Subcutaneous abdominal adipose tissue (tissue), 5 donors: ENCODE data around the gene BMP15.

Source experiments
- H3K27ac ChIP-seq: one replicate; pipeline ENCODE4 v1.7.0; 2013; ENCODE audit warnings: low read depth, mild to moderate bottlenecking, inconsistent platforms, low read length, moderate library complexity
- H3K27me3 ChIP-seq, 5 donors: one replicate each; pipeline ENCODE4 v1.7.0; 2013; ENCODE audit warnings: low read length in 5 of 5, inconsistent platforms in 1 of 5; ENCODE audit not compliant: control insufficient read depth in 5 of 5, insufficient read depth in 4 of 5
- H3K36me3 ChIP-seq, 5 donors: one replicate each; pipeline ENCODE4 v1.7.0; 2013; ENCODE audit warnings: low read length in 5 of 5; ENCODE audit not compliant: control insufficient read depth in 5 of 5, insufficient read depth in 5 of 5
- H3K4me1 ChIP-seq, 5 donors: one replicate each; pipeline ENCODE4 v1.7.0; 2013; ENCODE audit warnings: low read length in 5 of 5, mild to moderate bottlenecking in 3 of 5, moderate library complexity in 1 of 5; ENCODE audit not compliant: control insufficient read depth in 5 of 5, insufficient read depth in 5 of 5
- H3K4me3 ChIP-seq, 5 donors: one replicate each; pipeline ENCODE4 v1.7.0; 2013; ENCODE audit warnings: low read length in 5 of 5, low read depth in 1 of 5
- H3K9ac ChIP-seq, 5 donors: one replicate each; pipeline ENCODE4 v1.7.0; 2013; ENCODE audit warnings: low read length in 5 of 5, mild to moderate bottlenecking in 4 of 5, moderate library complexity in 3 of 5
- H3K9me3 ChIP-seq, 5 donors: one replicate each; pipeline ENCODE4 v1.7.0; 2013; ENCODE audit warnings: low read length in 5 of 5; ENCODE audit not compliant: control insufficient read depth in 5 of 5
- donor health status: healthy.
- donor health status: healthy.
- donor health status: healthy.
- donor health status: healthy.
- donor health status: healthy.

The BMP15 gene

DNA sequence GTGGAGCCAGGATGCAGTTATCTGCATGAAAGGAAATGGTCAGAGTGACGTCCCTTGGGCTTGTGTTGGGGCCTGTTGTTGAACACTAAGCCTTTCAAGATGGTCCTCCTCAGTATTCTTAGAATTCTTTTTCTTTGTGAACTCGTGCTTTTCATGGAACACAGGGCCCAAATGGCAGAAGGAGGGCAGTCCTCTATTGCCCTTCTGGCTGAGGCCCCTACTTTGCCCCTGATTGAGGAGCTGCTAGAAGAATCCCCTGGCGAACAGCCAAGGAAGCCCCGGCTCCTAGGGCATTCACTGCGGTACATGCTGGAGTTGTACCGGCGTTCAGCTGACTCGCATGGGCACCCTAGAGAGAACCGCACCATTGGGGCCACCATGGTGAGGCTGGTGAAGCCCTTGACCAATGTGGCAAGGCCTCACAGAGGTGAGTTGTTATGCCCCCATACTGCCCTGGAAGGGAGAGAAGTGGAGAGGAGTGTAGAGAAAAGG lies at the start of gene BMP15:
BMP15 (plus strand) TSS at position 51 of the 492 bp plus-strand sequence; CDS start at position 100, 49 bp downstream.
- no peak within 1 kb of the TSS for H3K27ac ChIP-seq
- no peaks in the 10 kb centered on the region for H3K36me3 ChIP-seq
- peaks cover 2 to 17% (median 4%) of the 10 kb centered on the region in 5 donors for H3K27me3 ChIP-seq

DNA sequence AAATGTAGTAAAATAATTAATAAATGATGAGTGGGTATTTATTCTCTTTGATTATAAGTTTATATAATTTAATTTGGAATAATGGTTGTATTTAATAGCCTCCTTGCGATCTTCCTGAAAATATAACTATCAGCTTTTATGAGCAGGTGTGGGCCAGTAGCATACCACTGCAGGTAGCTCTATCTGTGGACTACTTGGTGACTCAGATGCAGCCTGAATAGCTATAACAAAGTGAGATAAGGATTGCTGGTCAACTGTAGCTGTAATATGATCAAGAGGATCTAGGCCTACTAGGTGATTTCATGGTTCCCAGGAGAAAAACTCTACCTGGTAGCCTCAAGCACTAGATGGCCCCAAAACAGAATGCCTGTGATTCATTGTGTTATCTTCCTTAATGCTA lies 47.1 kb upstream of the BMP15 start:
- Histone ChIP-seq H3K4me3 (no peak overlapping the region), H3K27me3 (peaks cover 0 to 28% (median 7%) of the 10 kb centered on the region in 5 donors), H3K9ac (no peak overlapping the region), H3K27ac (no peak overlapping the region), H3K36me3 (no peaks in the 10 kb centered on the region), H3K4me1 (no peaks in the 10 kb centered on the region), H3K9me3 (peaks cover 0 to 2% (median 0%) of the 10 kb centered on the region in 5 donors)

More for the DNA sequence above, at the start of gene BMP15:
- H3K4me3 ChIP-seq, result no peak within 1 kb of the TSS
- no peaks in the 10 kb centered on the region for H3K9me3 ChIP-seq
- H3K9ac ChIP-seq, result no peak within 1 kb of the TSS
- H3K4me1 ChIP-seq, result no peaks in the 10 kb centered on the region

DNA sequence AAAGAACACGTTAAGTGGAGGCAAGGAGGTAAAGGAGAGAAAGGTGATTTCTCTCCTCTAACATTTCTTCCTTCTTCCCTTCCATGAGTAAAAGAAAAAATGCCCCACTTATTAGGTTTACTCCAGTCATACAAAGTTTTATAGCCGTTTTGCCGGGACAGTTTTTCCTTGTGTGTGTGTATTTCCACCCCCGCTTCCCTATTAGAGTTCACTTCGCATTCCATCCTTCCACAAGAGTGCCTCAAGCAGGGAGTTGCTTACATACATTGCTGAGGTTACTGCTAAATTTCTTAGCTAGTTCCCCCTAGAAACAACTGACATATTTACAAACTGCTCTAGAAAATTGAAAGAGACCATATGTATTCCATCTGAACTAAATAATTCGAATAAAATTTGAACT lies 45.2 kb upstream of the BMP15 start:
- Histone ChIP-seq H3K4me1 (no peaks in the 10 kb centered on the region), H3K36me3 (no peaks in the 10 kb centered on the region), H3K27me3 (peaks cover 2 to 39% (median 9%) of the 10 kb centered on the region in 5 donors), H3K4me3 (no peak overlapping the region), H3K9ac (no peak overlapping the region), H3K27ac (no peak overlapping the region), H3K9me3 (peaks cover 0 to 2% (median 0%) of the 10 kb centered on the region in 5 donors)

DNA sequence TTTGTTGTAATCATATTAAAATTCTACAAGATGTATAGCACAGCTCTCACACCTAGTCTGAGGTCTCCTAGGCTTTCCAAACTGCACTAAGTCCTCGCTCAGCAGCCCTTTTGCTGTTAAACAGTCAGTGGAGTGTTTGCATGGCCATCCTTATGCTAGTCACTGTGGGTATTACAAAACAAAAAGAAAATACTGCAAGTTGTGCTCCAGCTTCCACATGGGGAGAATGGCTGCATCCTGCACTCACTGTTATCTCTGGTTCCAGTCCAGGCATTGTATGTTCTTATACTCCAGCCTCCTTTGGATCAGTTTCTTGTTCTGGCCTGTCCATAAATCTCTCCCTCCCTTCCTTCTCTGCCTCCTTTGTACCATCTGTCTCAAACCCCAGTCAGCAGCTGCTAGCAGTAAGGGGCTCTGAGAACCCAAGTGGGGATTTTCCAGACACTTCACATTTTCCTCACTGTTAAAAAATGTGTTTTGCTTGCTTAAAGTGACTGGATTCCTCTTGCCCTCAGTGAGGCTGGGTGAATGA lies 38.5 kb upstream of the BMP15 start:
- Histone ChIP-seq H3K36me3 (no peaks in the 10 kb centered on the region), H3K27me3 (peaks cover 3 to 28% (median 17%) of the 10 kb centered on the region in 5 donors), H3K9me3 (no peaks in the 10 kb centered on the region), H3K9ac (no peak overlapping the region), H3K4me1 (no peaks in the 10 kb centered on the region), H3K27ac (no peak overlapping the region), H3K4me3 (no peak overlapping the region)

DNA sequence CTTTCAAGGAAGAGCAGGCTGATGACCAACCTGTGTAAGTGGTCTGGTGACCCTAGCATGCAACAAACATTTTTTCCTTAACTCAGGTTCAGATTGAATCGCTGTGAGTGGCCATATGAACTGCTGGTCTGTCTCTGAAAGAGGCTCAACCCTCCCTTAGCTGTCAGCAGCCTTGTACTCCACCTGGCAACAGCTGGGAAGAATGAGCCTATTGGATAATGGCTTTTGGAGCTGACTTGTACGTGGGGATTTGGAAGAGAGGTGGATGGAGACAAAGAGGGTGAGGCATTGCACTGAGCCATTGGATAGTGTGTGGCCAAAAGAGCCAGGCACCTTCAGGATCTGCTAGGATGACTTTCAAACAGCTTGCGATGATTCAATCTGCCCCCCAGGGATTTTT lies 35.7 kb upstream of the BMP15 start:
- Histone ChIP-seq H3K9me3 (no peaks in the 10 kb centered on the region), H3K27ac (no peak overlapping the region), H3K27me3 (peaks cover 3 to 22% (median 17%) of the 10 kb centered on the region in 5 donors), H3K4me3 (no peak overlapping the region), H3K9ac (no peak overlapping the region), H3K36me3 (no peaks in the 10 kb centered on the region), H3K4me1 (no peaks in the 10 kb centered on the region)

DNA sequence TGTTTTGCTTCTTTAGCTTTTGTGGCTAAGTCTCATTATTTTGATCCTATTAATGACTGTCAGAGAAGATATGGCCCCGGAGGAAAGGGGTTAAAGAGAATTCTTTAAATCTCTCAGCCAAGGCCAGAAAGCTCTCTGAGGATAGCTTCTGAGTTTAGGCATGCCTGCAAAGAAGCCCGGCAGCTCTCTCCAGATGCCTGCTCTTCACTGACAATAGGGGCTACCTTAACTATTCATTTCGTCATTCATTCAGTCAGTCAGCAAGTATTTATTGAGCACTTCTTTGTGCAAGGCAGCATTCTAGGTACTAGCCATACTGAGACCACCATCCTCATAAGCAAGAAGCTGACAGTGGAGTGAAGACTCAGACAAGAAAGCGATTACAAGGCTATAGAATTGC lies 34.0 kb upstream of the BMP15 start:
- Histone ChIP-seq H3K9ac (no peak overlapping the region), H3K27ac (no peak overlapping the region), H3K4me3 (no peak overlapping the region), H3K36me3 (no peaks in the 10 kb centered on the region), H3K4me1 (no peaks in the 10 kb centered on the region), H3K9me3 (no peaks in the 10 kb centered on the region), H3K27me3 (peaks cover 0 to 13% (median 4%) of the 10 kb centered on the region in 5 donors)

DNA sequence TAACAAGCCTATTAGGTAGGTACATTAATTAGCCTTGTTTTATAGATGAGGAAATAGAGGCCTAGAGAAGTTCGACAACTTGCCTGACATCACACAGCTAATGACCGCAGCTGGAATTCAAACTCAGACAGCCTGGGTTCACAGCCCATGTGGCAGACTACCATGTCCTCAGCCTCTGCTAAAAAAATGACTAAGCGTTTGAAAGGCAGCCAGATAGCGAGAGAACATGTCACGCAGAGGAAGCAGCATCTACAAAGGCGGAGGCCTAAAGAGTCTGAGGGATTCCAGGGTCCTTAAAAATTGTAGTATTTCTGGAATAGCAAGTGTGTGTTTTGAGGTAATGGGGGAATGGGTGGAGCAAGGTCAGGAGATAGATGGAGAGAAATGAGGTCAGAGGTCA lies 33.2 kb upstream of the BMP15 start:
- H3K27me3 ChIP-seq, result peaks cover 0 to 13% (median 4%) of the 10 kb centered on the region in 5 donors
- H3K27ac ChIP-seq, result no peak overlapping the region
- H3K36me3 ChIP-seq, result no peaks in the 10 kb centered on the region
- H3K9ac ChIP-seq, result no peak overlapping the region
- H3K4me3 ChIP-seq, result no peak overlapping the region
- no peaks in the 10 kb centered on the region for H3K4me1 ChIP-seq
- H3K9me3 ChIP-seq, result no peaks in the 10 kb centered on the region

DNA sequence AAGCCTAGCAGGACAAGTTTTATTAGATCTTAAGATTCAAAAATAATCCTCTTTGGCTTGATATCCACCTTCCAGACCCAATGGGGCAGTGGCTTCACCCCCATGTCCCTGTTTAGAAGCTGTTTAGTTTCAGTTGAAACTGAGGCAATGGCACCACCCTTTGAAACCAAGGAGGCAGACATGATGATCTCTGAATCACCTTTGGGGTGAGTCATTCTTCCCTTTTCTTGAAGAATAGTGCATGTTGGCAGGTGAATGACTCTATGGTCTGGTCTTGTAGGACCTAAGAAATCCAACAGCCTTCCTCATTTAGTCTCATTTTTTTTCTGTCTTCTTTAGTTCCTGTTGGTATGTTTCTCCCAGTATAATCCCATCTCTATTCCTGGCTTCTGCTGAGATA lies 29.5 kb upstream of the BMP15 start:
- H3K27me3 ChIP-seq, result peaks cover 0 to 10% (median 3%) of the 10 kb centered on the region in 5 donors
- no peaks in the 10 kb centered on the region for H3K9me3 ChIP-seq
- H3K27ac ChIP-seq, result no peak overlapping the region
- H3K4me3 ChIP-seq, result no peak overlapping the region
- no peaks in the 10 kb centered on the region for H3K4me1 ChIP-seq
- no peaks in the 10 kb centered on the region for H3K36me3 ChIP-seq
- no peak overlapping the region for H3K9ac ChIP-seq

DNA sequence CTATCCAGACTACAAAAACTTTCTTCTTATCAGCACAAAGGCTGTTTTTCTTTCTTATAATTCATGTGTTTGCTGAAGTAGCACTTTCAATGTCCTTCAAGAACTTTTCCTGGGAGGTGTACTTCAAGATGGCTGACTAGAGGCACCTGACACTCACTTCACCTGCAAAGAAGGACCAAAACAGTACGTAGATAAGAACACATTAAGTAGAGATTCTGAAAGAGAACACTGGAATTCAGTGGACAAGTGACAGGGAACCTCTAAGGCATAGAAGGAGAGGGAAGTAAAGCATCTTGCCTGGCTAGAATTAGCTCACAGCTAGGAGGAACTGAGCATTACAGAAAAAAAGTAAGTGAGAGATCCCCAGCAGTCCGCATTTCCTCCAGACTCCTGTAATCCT lies 21.7 kb upstream of the BMP15 start:
- peaks cover 0 to 10% (median 4%) of the 10 kb centered on the region in 5 donors for H3K9me3 ChIP-seq
- H3K4me3 ChIP-seq, result no peak overlapping the region
- no peaks in the 10 kb centered on the region for H3K4me1 ChIP-seq
- no peaks in the 10 kb centered on the region for H3K36me3 ChIP-seq
- no peak overlapping the region for H3K27ac ChIP-seq
- H3K27me3 ChIP-seq, result peaks cover 0 to 19% (median 12%) of the 10 kb centered on the region in 5 donors
- no peak overlapping the region for H3K9ac ChIP-seq

DNA sequence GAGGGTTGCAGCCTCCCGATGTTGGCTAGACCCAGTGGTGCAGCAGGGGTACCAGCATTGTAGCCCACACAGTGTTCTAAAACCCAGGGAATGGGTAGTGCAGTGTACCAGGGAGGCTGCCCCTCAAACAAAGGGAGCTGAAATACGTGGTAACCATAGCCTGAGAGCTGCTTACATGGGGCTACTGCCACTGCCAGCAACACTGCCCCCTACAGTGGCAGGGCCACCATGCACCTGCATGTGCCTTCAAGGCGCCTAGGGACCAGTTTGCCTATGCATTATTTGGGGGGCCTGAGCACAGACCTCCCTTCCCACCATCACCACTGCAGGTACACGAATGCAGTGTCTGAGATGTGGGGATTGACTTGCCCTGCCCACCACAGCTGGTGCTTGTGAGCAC lies 21.0 kb upstream of the BMP15 start:
- Histone ChIP-seq H3K4me3 (no peak overlapping the region), H3K9me3 (peaks cover 0 to 10% (median 4%) of the 10 kb centered on the region in 5 donors), H3K36me3 (no peaks in the 10 kb centered on the region), H3K27me3 (peaks cover 0 to 19% (median 12%) of the 10 kb centered on the region in 5 donors), H3K27ac (no peak overlapping the region), H3K4me1 (no peaks in the 10 kb centered on the region), H3K9ac (no peak overlapping the region)
